H1 (cell line): ENCODE results near the gene KIAA1328. TPM values are rescaled to one million over a fixed set of nuclear protein-coding genes. Genes with fewer than 3 reads are reported as not detected.

Experiments
- BRCA1 ChIP-seq: IDR thresholded peaks from 2 replicates; pipeline ENCODE4 v1.6.1; 2012; ENCODE audit warnings: low read depth, low read length, improper control_type of control experiment
- EZH2 ChIP-seq: fragments of 200-600 bp; sonication (generic); IDR thresholded peaks from 2 replicates; pipeline ENCODE4 v1.7.1; 2012; ENCODE audit warnings: low read depth, mild to moderate bottlenecking, moderate library complexity, low read length, inconsistent platforms; ENCODE audit not compliant: severe bottlenecking
- JUN ChIP-seq: IDR thresholded peaks from 2 replicates; pipeline ENCODE4 v1.6.1; 2011; ENCODE audit warnings: low read depth, mild to moderate bottlenecking, improper control_type of control experiment, low read length
- MAFK ChIP-seq: IDR thresholded peaks from 2 replicates; pipeline ENCODE4 v1.6.1; 2012; ENCODE audit warnings: low read depth, mild to moderate bottlenecking, improper control_type of control experiment, low read length
- PHF8 ChIP-seq: fragments of 200-600 bp; sonication (generic); conservative IDR thresholded peaks from 2 replicates; pipeline ENCODE4 v1.7.1; 2012; ENCODE audit warnings: low read depth, mild to moderate bottlenecking, inconsistent platforms, low read length, moderate library complexity
- RBBP5 ChIP-seq: IDR thresholded peaks from 2 replicates; pipeline ENCODE4 v1.7.1; 2012; ENCODE audit warnings: low read depth, mild to moderate bottlenecking, inconsistent platforms, low read length, moderate library complexity, borderline replicate concordance
- RNF2 ChIP-seq: fragments of 200-900, 300-1000 bp; sonication (generic); IDR thresholded peaks from 2 replicates; pipeline ENCODE4 v1.7.1; 2016; ENCODE audit warnings: borderline replicate concordance, low read depth, mild to moderate bottlenecking, antibody characterized with exemption, low read length; ENCODE audit not compliant: poor library complexity, severe bottlenecking; ENCODE audit errors: missing control alignments
- SAP30 ChIP-seq: fragments of 300-600 bp; sonication (generic); IDR thresholded peaks from 2 replicates; pipeline ENCODE4 v1.7.1; 2012; ENCODE audit warnings: low read length, moderate library complexity, mild to moderate bottlenecking, inconsistent platforms; ENCODE audit not compliant: insufficient read depth, insufficient replicate concordance
- SIRT6 ChIP-seq: IDR thresholded peaks from one replicate; pipeline ENCODE4 v1.7.1; 2012; ENCODE audit warnings: low read length, inconsistent platforms
- SP1 ChIP-seq: IDR thresholded peaks from 2 replicates; pipeline ENCODE4 v1.6.1; 2011; ENCODE audit warnings: low read depth, low read length
- TEAD4 ChIP-seq: IDR thresholded peaks from 2 replicates; pipeline ENCODE4 v1.6.1; 2012; ENCODE audit warnings: low read depth, low read length, inconsistent platforms, mixed read lengths
- YY1 ChIP-seq: IDR thresholded peaks from 2 replicates; pipeline ENCODE4 v1.6.1; 2011; ENCODE audit warnings: low read depth, mild to moderate bottlenecking, low read length
- ZNF274 ChIP-seq: IDR thresholded peaks from 2 replicates; pipeline ENCODE4 v1.7.0; 2012; ENCODE audit warnings: low read length, borderline replicate concordance; ENCODE audit errors: extremely low read depth
- polyA plus RNA-seq, 7 experiments: library from polyadenylated mRNA; depleted of rRNA in 3 of 7; stranded (reverse) in 5 of 7; unstranded in 2 of 7; fragments of >200 nt in 5 of 7; fragments of 200-250 nt in 2 of 7; gene quantifications; 1 replicate in 5 of 7; 2 replicates in 1 of 7; 4 replicates in 1 of 7; pipeline versions ENCODE4 v1.2.1 to v1.2.3, GENCODE V29; 2011 to 2013; ENCODE audit warnings: missing spikeins in 2 of 7, mixed read lengths in 2 of 7
- total RNA-seq: library from RNA; stranded (reverse); fragmentation: NEBNext Ultra II Directional; extraction: Animal tissue kit (Norgen Biotek cat#: 25700); gene quantifications from 2 replicates; pipeline ENCODE4 v1.2.1, GENCODE V29; 2021
- TF ChIP-seq, protein P1 (sequence below): IDR thresholded peaks from 2 replicates; pipeline ENCODE4 v1.6.1; 2012; ENCODE audit warnings: low read length, inconsistent platforms

Gene KIAA1328
- total and polyA plus RNA-seq, 2 of the 8 experiments (the other 6 are each of a cell fraction or from before 2014, with no cell fraction given): 2.6 to 5.7 TPM

DNA sequence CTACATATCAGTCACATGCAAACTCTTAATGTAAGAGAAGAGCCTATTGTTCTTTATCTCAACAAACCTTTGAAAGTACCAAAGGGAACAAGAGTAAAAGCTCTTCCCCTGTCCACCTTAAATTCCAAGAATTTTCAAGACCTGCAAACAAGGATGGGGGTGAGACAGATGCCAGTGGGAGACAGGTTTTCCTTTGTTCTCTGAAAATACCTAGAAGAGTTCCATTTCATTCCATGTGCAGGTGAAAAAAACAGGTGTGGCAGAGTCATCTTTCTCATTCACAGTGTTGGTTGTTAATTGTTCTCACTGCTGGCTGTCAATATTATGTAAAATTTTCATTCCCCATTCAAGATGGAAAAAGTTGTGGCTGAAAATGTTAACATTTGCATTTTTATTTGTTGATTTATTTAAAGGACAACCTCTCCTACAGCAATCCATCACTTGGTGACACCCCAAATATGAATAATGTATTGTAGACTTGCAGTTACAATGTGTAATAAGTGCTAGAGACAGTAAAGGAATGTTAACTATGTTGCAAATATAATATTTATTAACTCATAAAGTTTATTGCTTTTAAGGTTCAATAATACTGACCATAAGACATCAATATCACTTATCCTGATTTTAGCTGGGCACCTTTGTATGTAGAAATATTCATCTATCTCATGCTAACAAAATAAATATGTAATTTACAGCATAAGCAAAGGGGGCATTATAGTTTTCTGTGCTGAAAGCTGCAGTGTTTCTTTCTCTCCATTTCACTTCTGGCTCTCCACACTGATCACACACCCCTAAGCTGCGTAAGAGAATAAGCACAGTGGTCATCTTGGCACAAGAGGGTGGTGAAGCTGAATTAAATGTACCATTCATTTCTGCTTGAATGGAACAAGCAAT is 347.0 kb downstream of the KIAA1328 start (continued):
- TF ChIP-seq SP1 (0 out of 2 replicates have a peak, but pooled peaks have one; percentile 15), PHF8 (no peak), SAP30 (no peak), SIRT6 (no peak), YY1 (no peak), RNF2 (no peak), ZNF274 (no peak), JUN (no peak), TEAD4 (peak; percentile 86; the same call in 1 of the 2 replicates), EZH2 (no peak), BRCA1 (no peak), RBBP5 (no peak), MAFK (no peak)
- TF ChIP-seq, protein P1, sequence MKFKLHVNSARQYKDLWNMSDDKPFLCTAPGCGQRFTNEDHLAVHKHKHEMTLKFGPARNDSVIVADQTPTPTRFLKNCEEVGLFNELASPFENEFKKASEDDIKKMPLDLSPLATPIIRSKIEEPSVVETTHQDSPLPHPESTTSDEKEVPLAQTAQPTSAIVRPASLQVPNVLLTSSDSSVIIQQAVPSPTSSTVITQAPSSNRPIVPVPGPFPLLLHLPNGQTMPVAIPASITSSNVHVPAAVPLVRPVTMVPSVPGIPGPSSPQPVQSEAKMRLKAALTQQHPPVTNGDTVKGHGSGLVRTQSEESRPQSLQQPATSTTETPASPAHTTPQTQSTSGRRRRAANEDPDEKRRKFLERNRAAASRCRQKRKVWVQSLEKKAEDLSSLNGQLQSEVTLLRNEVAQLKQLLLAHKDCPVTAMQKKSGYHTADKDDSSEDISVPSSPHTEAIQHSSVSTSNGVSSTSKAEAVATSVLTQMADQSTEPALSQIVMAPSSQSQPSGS: no peak
- TF ChIP-seq, all 59 proteins: peak for 4
